ENCODE measurements around the gene TOR3A. TPM values are rescaled to one million over a fixed set of nuclear protein-coding genes. Genes with fewer than 3 reads are reported as not detected.

TOR3A gene
- total and polyA plus RNA-seq, 2 donors (not counting 1 experiment from before 2014, with no cell fraction given): 49.9 to 65.6 TPM

DNA sequence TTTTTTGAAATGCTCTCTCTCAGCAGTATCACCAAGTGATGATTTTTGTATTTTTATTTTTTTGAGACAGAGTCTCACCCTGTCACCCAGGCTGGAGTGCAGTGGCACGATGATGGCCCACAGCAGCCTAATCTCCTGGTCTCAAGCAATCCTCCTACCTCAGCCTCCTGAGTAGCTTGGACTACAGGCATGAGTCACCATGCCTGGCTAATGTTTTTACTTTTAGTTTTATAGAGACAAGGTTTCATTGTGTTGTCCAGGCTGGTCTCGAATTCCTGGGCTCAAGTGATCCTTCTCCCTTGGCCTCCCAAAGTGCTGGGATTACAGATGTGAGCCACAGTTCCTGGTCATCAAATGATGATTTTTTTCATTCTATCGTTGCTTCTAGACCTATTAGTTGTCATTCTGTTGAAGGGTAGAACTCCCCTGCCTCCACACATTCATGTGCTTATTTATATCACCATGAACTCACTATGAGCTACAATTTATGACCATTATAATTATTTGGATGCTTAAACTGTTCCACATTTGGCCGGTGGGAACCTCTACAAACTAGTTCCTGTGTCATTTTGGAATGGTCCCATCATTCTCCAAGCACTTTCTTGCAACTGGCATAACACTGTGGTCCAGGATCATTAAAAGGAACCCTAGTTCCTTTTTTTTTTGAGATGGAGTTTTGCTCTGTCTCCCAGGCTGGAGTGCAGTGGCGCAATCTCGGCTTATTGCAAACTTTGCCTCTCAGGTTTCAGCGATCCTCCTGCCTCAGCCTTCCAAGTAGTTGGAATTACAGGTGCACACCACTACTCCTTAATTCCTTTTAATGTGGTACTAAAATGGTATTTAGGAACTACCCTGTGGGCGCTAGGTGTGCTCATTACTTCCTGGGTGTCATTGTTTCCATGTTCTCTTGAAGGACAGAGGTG is 20.2 kb upstream of the TOR3A start:
- no peak overlapping the region for H3K4me2 ChIP-seq (replicated peaks; ENCODE audit: low read depth, low read length, poor library complexity, severe bottlenecking)
- H3K4me1 ChIP-seq (ENCODE audit: control insufficient read depth in 2 of 2, insufficient read depth in 2 of 2, low read length in 2 of 2): no peaks in the 10 kb centered on the region
- Mint-ChIP-seq H3K4me3 (no peak overlapping the region), H3K4me1 (no peaks in the 10 kb centered on the region), H3K27me3 (no peaks in the 10 kb centered on the region), H3K27ac (no peak overlapping the region), H3K9me3 (ENCODE audit: insufficient read depth) (no peaks in the 10 kb centered on the region)
- ChIA-PET CTCF (no interaction called here), POLR2A (no interaction called here)
- no peaks in the 10 kb centered on the region for H3K79me2 ChIP-seq (ENCODE audit: control insufficient read depth, insufficient read depth, low read length)
- H3K4me3 ChIP-seq (ENCODE audit: control extremely low read depth in 1 of 5, extremely low read depth in 1 of 5, insufficient read depth in 1 of 5, low read depth in 2 of 5, low read length in 4 of 5): no peak overlapping the region
- no peak for ATAC-seq (ENCODE audit: low read depth)
- no peaks in the 10 kb centered on the region for H3K27me3 ChIP-seq (replicated peaks in 1 of 4; ENCODE audit: control extremely low read depth in 1 of 4, control insufficient read depth in 3 of 4, insufficient read depth in 4 of 4, low read length in 3 of 4)
- no peak overlapping the region for H2AFZ ChIP-seq (ENCODE audit: insufficient read depth, low read depth, low read length, poor library complexity, severe bottlenecking)
- no peak overlapping the region for H3K27ac ChIP-seq (ENCODE audit: low read length in 2 of 2)
- DNase-seq: no peak
- WGBS (ENCODE audit: insufficient coverage): 100% methylated on average over 1 of the region's 8 CpGs
- no peak for TF ChIP-seq EZH2 (IDR thresholded peaks at IDR 0.05; ENCODE audit: borderline replicate concordance, insufficient read depth, low read depth, low read length, poor library complexity, severe bottlenecking)
- TF ChIP-seq, protein P1, sequence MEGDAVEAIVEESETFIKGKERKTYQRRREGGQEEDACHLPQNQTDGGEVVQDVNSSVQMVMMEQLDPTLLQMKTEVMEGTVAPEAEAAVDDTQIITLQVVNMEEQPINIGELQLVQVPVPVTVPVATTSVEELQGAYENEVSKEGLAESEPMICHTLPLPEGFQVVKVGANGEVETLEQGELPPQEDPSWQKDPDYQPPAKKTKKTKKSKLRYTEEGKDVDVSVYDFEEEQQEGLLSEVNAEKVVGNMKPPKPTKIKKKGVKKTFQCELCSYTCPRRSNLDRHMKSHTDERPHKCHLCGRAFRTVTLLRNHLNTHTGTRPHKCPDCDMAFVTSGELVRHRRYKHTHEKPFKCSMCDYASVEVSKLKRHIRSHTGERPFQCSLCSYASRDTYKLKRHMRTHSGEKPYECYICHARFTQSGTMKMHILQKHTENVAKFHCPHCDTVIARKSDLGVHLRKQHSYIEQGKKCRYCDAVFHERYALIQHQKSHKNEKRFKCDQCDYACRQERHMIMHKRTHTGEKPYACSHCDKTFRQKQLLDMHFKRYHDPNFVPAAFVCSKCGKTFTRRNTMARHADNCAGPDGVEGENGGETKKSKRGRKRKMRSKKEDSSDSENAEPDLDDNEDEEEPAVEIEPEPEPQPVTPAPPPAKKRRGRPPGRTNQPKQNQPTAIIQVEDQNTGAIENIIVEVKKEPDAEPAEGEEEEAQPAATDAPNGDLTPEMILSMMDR (IDR thresholded peaks at IDR 0.05): no peak
- peaks cover 0 to 24% of the 10 kb centered on the region in 2 experiments for H3K36me3 ChIP-seq (replicated peaks in 1 of 2; ENCODE audit: control extremely low read depth in 1 of 2, control insufficient read depth in 1 of 2, extremely low read depth in 1 of 2, insufficient read depth in 2 of 2, low read length in 1 of 2)
- H3K9ac ChIP-seq (ENCODE audit: low read length): no peak overlapping the region
- intact Hi-C loops (cut with micrococcal nuclease): no loop called here
- H3K9me3 ChIP-seq (ENCODE audit: control extremely low read depth in 1 of 3, control insufficient read depth in 2 of 3, insufficient read depth in 1 of 3, low read length in 2 of 3): peaks cover 0 to 2% (median 0%) of the 10 kb centered on the region in 3 donors
- no peaks in the 10 kb centered on the region for H4K20me1 ChIP-seq (ENCODE audit: control insufficient read depth, insufficient read depth, low read length, poor library complexity, severe bottlenecking)

DNA sequence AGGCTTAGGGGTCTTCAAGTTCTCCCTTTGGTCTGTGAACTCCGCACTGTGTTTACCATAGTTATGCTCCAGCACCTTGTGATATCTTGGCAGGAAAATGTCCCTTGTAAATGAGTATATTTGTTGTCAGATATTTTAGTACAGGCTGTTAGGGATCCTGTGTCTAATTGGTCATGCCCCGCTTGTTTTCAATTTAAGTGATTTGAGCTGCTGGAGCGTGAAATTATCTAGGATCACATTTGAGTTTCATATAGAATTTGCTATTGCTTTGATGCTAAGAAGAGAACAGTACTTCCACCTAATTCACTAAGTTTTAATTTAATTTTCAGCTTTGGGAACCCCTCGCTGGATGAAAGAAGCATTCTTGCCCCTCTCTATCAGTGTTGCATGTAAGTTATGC is 15.4 kb upstream of the TOR3A start:
- H2AFZ ChIP-seq (ENCODE audit: insufficient read depth, low read depth, low read length, poor library complexity, severe bottlenecking): no peak overlapping the region
- intact Hi-C loops (cut with micrococcal nuclease): no loop called here
- TF ChIP-seq EZH2 (IDR thresholded peaks at IDR 0.05; ENCODE audit: borderline replicate concordance, insufficient read depth, low read depth, low read length, poor library complexity, severe bottlenecking): no peak
- TF ChIP-seq, protein P1 (IDR thresholded peaks at IDR 0.05): no peak
- H3K4me2 ChIP-seq (replicated peaks; ENCODE audit: low read depth, low read length, poor library complexity, severe bottlenecking): no peak overlapping the region
- H3K36me3 ChIP-seq (replicated peaks in 1 of 2; ENCODE audit: control extremely low read depth in 1 of 2, control insufficient read depth in 1 of 2, extremely low read depth in 1 of 2, insufficient read depth in 2 of 2, low read length in 1 of 2): peaks cover 0 to 17% of the 10 kb centered on the region in 2 experiments
- Mint-ChIP-seq H3K27me3 (no peaks in the 10 kb centered on the region), H3K27ac (no peak overlapping the region), H3K4me1 (no peaks in the 10 kb centered on the region), H3K4me3 (no peak overlapping the region), H3K9me3 (ENCODE audit: insufficient read depth) (no peaks in the 10 kb centered on the region)
- no peaks in the 10 kb centered on the region for H3K4me1 ChIP-seq (ENCODE audit: control insufficient read depth in 2 of 2, insufficient read depth in 2 of 2, low read length in 2 of 2)
- ChIA-PET POLR2A (no interaction called here), CTCF (no interaction called here)
- H3K27me3 ChIP-seq (replicated peaks in 1 of 4; ENCODE audit: control extremely low read depth in 1 of 4, control insufficient read depth in 3 of 4, insufficient read depth in 4 of 4, low read length in 3 of 4): no peaks in the 10 kb centered on the region
- H3K9ac ChIP-seq (ENCODE audit: low read length): no peak overlapping the region
- no peak overlapping the region for H3K27ac ChIP-seq (ENCODE audit: low read length in 2 of 2)
- H4K20me1 ChIP-seq (ENCODE audit: control insufficient read depth, insufficient read depth, low read length, poor library complexity, severe bottlenecking): no peaks in the 10 kb centered on the region
- no peak overlapping the region for H3K4me3 ChIP-seq (ENCODE audit: control extremely low read depth in 1 of 5, extremely low read depth in 1 of 5, insufficient read depth in 1 of 5, low read depth in 2 of 5, low read length in 4 of 5)
- no peaks in the 10 kb centered on the region for H3K9me3 ChIP-seq (ENCODE audit: control extremely low read depth in 1 of 3, control insufficient read depth in 2 of 3, insufficient read depth in 1 of 3, low read length in 2 of 3)
- 100% methylated on average over 1 of the region's 4 CpGs for WGBS (ENCODE audit: insufficient coverage)
- no peak for ATAC-seq (ENCODE audit: low read depth)
- no peaks in the 10 kb centered on the region for H3K79me2 ChIP-seq (ENCODE audit: control insufficient read depth, insufficient read depth, low read length)
- DNase-seq: no peak

Data from B cell (primary cell).